Mesothelial cell of epicardium (in vitro differentiated cells): ENCODE data around the gene UNC5CL. TPM values are rescaled to one million over a fixed set of nuclear protein-coding genes. Genes with fewer than 3 reads are reported as not detected.
A peak's percentile ranks its signal among the peaks of the same experiment; 100 is the strongest.

Experiments used
- DNase-seq, 2 experiments: peaks; one replicate each; pipeline ENCODE4 v3.0.0; 2021; ENCODE audit warnings: low spot score in 2 of 2; ENCODE audit not compliant: unreplicated experiment in 2 of 2
- H3K27ac Mint-ChIP-seq: 2 replicates; pipeline ENCODE4 v1.8.0; 2021; ENCODE audit warnings: mixed read lengths
- H3K27me3 Mint-ChIP-seq: 2 replicates; pipeline ENCODE4 v1.8.0; 2021; ENCODE audit warnings: low read depth, mixed read lengths
- H3K36me3 Mint-ChIP-seq: 2 replicates; pipeline ENCODE4 v1.8.0; 2021; ENCODE audit warnings: mixed read lengths
- H3K4me1 Mint-ChIP-seq: 2 replicates; pipeline ENCODE4 v1.8.0; 2021; ENCODE audit warnings: mixed read lengths
- H3K4me3 Mint-ChIP-seq: 2 replicates; pipeline ENCODE4 v1.8.0; 2021; ENCODE audit warnings: mild to moderate bottlenecking, moderate library complexity, mixed read lengths
- H3K9me3 Mint-ChIP-seq: 2 replicates; pipeline ENCODE4 v1.8.0; 2021; ENCODE audit warnings: mixed read lengths
- total RNA-seq: library from RNA; stranded (reverse); gene quantifications from 3 replicates; pipeline ENCODE4 v1.2.1, GENCODE V29; 2021
- TF ChIP-seq, protein P1 (sequence below): fragments of 200-600 bp; sonication (generic); IDR thresholded peaks from one replicate; pipeline ENCODE4 v1.5.0; 2021; ENCODE audit warnings: antibody characterized with exemption; ENCODE audit not compliant: unreplicated experiment

Gene UNC5CL
- total RNA-seq, 1 donor from 2014 or later = 2.0 TPM

DNA sequence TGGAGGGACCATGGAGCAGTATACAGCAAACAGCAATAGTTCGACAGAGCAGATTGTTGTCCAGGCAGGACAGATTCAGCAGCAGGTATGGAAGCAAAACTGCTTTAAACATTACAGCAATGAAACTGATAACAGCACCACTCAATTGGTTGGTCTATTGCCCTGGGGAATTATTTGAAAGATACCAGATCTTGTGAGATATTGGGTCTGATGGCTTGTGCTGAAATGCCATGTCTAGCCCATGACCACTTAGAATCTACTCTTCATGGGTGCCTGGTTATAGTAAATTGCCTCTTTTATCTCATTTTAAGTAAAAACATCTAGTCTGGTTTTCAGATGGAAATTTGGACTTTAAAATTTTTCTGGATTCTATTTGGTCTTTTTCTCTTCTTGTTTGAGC lies 40.1 kb upstream of the UNC5CL start:
- Mint-ChIP-seq H3K4me1 (peaks cover 37% of the 10 kb centered on the region), H3K27ac (peak overlapping the region; percentile 60), H3K27me3 (no peaks in the 10 kb centered on the region), H3K36me3 (peaks cover 35% of the 10 kb centered on the region), H3K4me3 (no peak overlapping the region), H3K9me3 (no peaks in the 10 kb centered on the region)
- no peak for DNase-seq
- TF ChIP-seq, protein P1, sequence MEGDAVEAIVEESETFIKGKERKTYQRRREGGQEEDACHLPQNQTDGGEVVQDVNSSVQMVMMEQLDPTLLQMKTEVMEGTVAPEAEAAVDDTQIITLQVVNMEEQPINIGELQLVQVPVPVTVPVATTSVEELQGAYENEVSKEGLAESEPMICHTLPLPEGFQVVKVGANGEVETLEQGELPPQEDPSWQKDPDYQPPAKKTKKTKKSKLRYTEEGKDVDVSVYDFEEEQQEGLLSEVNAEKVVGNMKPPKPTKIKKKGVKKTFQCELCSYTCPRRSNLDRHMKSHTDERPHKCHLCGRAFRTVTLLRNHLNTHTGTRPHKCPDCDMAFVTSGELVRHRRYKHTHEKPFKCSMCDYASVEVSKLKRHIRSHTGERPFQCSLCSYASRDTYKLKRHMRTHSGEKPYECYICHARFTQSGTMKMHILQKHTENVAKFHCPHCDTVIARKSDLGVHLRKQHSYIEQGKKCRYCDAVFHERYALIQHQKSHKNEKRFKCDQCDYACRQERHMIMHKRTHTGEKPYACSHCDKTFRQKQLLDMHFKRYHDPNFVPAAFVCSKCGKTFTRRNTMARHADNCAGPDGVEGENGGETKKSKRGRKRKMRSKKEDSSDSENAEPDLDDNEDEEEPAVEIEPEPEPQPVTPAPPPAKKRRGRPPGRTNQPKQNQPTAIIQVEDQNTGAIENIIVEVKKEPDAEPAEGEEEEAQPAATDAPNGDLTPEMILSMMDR = no peak

DNA sequence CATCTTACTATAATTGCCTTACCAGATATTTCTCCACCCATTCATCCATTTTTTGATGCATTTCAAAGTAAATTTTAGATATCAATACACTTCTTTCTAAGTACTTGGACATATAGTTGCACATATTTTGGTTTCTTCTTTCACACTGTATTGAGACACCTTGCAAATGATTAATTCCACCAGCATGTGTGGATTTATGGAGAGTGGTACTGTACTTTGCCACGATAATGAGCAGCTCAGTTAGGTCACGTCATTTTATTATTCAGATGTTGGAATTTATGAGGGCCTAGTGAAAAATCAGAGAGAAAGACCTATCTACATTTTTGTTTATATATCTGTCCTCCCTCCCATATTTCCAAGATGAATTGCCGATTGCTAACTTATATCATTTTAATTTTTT lies 39.1 kb upstream of the UNC5CL start:
- TF ChIP-seq, protein P1 = no peak
- DNase-seq = no peak
- H3K27me3 Mint-ChIP-seq = no peaks in the 10 kb centered on the region
- no peak overlapping the region for H3K27ac Mint-ChIP-seq
- no peak overlapping the region for H3K4me3 Mint-ChIP-seq
- H3K36me3 Mint-ChIP-seq = peaks cover 26% of the 10 kb centered on the region
- H3K4me1 Mint-ChIP-seq = peaks cover 40% of the 10 kb centered on the region
- H3K9me3 Mint-ChIP-seq = no peaks in the 10 kb centered on the region

DNA sequence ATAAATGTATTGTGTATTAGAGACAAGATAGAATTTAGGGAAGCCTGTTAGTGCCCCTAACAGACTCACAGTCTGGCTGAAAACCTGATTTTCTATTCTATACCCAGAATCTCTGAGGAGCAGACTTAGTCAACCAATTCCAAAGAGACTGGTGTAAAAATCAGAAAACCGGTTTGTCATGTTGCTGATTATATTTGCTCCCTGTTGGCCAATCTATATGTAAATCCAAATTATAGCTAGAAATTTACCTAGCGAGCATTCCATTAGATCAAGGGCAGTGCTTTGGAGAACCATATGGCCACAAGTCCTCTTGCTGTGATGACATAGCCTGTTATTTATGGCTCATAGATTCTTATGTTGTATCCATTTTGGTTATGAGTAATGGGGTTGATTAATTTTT lies 38.5 kb upstream of the UNC5CL start:
- H3K4me1 Mint-ChIP-seq = peaks cover 40% of the 10 kb centered on the region
- no peaks in the 10 kb centered on the region for H3K9me3 Mint-ChIP-seq
- H3K27ac Mint-ChIP-seq = peak overlapping the region; percentile 54
- DNase-seq = no peak
- no peaks in the 10 kb centered on the region for H3K27me3 Mint-ChIP-seq
- peaks cover 20% of the 10 kb centered on the region for H3K36me3 Mint-ChIP-seq
- TF ChIP-seq, protein P1 = no peak
- H3K4me3 Mint-ChIP-seq = no peak overlapping the region

DNA sequence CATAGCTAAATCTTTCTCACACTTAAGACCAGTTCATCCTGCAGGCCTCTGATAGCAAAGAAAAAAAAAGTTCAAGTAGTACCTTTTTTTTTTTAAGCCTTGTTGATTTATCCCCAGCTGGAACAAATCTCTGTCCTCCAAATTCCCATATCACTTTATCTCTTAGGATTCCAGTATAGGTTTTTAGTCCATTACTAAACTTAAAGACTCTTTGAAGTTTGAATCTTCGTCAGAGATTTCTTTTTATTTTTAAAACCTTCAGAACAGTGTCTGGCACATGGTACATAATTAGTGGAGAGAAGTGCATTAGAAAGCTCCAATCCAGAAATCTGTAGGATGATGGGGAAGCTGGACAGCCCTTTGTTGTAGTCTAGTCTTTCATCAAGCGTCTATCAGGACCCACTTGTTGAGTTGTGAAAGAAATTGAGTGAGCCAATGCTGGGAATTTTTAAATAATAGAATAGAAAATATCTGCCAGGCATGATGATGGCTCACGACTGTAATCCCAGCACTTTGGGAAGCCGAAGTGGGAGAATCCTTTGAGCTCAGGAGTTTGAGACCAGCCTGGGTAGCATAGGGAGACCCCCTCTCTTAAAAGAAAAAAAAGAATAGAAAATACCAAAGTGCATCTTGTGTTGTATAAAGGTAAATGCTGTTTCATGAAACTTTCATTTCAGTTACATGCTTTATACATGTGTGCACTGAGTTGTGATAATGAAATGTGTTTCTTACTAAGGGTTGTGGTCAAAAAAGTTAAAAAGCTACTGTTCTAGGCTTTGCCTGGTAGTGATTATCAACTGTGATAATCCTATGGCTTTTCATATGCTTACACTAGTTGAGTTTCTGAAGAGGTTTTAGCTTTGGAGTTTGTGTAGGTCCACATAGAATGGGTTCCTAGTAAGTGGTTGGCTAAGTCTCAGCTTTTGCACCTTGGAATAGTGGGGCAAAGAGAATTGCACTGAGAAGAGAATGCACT lies 36.9 kb upstream of the UNC5CL start:
- peak overlapping the region; percentile 98 for H3K27ac Mint-ChIP-seq
- H3K4me1 Mint-ChIP-seq = peaks cover 45% of the 10 kb centered on the region
- peak overlapping the region; percentile 20 for H3K4me3 Mint-ChIP-seq
- H3K27me3 Mint-ChIP-seq = no peaks in the 10 kb centered on the region
- H3K36me3 Mint-ChIP-seq = peaks cover 15% of the 10 kb centered on the region
- no peak for DNase-seq
- TF ChIP-seq, protein P1 = no peak
- H3K9me3 Mint-ChIP-seq = no peaks in the 10 kb centered on the region

DNA sequence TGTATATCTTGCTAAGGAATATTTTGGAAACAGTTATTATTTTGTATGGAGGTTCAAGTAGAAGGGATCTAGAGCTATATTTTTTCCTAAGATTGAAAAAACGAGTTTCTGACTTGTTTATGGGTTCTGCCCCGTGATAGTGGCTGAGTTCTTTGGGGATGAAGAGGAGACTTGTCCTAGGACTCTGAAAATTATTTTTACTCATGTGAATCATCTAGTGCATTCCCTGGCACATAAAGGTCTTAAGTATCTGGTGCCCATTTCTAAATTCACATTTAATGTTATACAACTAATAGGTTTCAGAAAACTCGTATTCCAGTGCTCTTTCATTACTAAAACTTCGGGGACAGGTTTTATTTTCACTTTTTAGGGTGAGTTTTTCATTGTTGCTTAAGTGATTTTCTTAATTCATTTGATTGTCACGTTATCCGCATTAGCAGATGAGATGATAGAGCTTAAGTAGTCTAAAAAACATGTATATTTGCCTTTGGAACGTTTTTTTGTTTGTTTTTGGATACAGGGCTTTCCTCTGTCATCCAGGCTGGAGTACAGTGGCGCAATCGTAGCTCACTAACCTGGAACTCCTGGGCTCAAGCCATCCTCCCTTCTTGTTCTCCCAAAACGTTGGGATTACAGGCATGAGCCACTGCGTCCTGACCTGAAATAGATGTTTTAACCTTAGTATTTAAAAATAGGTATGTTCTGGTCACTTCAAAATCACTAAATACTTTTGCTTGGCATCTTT lies 35.8 kb upstream of the UNC5CL start:
- Mint-ChIP-seq H3K4me1 (peaks cover 49% of the 10 kb centered on the region), H3K9me3 (no peaks in the 10 kb centered on the region), H3K27me3 (no peaks in the 10 kb centered on the region), H3K27ac (peak overlapping the region; percentile 98), H3K4me3 (peak overlapping the region; percentile 94), H3K36me3 (peaks cover 8% of the 10 kb centered on the region)
- DNase-seq = no peak
- TF ChIP-seq, protein P1 = no peak
